GM21529 (cell line): ENCODE data around the gene ADAMTS16.

ENCODE experiments used
- ATAC-seq: cut with Tn5 transposase; IDR thresholded peaks from one replicate; pipeline ENCODE4 v1.9.1; 2021; ENCODE audit not compliant: unreplicated experiment

The ADAMTS16 gene

DNA sequence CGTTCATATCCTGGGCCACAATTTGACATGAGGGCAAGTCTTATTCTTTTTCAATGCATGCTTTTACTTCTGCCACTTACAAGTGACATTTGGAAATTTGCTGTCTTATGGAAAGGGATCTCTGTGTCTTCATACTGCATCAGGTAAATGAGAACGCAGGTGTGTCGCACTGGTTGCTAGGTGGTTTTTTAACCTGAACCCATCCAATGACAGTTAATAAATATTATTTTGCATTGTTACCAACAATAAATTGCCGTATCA lies 1.1 kb downstream of the ADAMTS16 start:
- ATAC-seq: no peak

DNA sequence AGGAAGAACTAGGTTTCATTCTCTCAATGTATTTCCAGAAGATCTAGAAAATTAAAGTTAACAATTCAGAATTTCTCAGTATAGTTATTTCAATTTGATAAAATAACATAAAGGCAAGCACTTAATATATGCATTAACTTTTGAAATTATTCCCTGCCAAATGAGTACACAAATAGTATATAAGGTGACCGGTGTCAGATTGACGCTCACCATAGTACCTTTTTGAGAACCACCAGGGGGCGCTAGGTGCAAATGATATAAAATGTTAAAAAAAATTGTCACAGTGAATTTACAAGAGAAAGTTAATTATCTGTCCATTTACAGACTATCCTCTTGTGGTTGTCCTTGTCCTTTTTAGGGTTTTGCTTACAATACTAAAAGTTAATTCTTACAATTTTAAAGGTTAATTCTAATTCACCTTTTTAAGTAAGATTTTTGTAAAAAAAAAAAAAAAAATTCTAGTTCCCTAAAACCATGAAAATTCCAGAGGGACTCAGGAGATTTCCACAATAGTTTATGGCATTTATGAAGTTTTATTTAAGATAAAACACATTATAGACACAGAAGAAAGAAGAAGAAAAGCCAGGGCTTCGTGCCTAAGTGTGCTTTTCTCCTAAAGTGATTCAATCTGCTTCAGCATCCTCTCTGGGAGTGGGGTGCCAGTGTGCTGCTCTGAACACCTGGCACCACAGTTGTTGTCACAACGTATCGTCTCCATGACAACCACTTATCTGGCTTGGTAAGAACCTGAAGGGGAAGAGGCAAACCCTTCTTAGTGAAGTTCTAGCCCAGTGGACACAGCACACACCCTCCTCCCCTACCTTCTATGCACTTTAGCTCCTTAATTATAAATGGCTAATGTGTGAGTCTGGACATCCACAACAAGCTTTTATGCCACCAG lies 1.7 kb downstream of the ADAMTS16 start:
- ATAC-seq: no peak

DNA sequence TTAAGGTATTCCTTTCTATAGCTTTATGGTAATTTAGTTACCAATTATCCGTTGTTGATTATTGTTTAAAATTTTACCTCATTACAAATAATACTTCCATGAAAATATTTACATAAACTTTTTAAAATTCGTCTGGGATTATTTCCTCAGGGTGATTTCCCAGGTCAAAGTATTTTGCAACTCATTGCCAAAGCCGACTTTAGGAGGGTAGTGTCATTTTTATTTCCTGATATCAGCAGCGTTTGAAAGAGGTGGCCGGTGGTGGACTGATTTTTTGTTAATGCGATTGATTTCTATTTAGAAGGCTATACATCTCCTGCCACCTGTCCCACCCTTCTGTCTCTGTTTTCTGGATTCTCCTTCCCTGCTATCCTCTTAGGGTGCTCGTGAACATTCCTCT lies 4.3 kb downstream of the ADAMTS16 start:
- no peak for ATAC-seq

DNA sequence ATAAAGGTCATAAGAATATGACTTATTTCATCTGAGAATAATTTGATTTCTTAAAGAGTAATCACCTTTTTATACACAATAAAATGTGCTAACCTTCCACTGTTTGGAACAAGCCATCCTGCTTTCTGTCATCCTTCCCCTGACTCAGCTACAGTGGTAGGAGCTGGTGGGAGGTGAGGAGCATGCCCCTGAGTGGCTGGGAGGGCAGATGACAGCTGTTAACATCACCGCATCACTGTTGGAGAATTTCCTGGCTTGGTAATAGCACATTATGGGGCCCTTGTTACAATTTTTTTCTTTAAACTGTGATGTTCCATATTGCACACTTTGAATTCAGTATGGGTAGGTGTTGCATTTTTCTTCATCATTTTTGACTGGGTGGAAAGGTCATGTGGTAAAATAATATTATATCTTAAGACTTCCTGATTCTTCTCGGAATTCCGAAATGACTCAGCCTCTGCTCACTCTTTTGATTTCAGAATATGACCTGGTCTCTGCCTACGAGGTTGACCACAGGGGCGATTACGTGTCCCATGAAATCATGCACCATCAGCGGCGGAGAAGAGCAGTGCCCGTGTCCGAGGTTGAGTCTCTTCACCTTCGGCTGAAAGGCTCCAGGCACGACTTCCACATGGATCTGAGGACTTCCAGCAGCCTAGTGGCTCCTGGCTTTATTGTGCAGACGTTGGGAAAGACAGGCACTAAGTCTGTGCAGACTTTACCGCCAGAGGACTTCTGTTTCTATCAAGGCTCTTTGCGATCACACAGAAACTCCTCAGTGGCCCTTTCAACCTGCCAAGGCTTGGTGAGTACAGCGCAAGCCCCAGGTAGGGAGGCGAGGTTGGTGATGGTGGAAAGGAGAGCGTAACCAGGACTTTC lies 5.8 kb downstream of the ADAMTS16 start:
- no peak for ATAC-seq

DNA sequence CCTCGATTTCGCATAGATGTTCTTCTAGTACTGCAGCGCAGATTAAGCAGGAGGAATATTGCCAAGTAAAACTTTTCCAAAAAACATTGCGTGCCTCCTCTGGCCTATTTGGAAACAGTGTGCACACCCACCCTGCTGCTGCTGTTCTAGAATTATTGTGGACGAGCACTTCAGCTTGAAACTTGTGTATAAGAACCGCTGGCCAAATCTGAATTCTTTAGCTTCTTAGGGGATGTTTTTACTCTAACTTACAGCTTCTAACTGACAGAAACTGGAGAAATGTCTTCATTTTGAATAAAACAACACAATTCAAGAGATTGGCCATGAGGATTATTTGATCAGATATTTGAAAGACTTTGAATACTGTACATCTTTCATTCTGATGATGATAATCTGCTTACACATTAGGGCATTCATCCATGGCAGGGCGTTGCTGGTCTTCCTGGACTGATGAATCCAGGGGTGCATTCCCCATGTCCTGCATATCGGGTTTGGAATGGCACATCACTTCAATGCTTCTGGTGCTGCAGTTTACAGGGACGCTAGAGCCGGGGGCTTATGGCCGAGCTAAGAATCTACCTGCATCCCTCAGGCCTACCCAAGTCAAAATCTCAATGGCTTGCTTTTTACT lies 6.5 kb downstream of the ADAMTS16 start:
- ATAC-seq: no peak

GRCh38 chr5:5149154-5149553 lies 9.0 kb downstream of the ADAMTS16 start:
- no peak for ATAC-seq

GRCh38 chr5:5150667-5151066 lies 10.5 kb downstream of the ADAMTS16 start:
- ATAC-seq: no peak

DNA sequence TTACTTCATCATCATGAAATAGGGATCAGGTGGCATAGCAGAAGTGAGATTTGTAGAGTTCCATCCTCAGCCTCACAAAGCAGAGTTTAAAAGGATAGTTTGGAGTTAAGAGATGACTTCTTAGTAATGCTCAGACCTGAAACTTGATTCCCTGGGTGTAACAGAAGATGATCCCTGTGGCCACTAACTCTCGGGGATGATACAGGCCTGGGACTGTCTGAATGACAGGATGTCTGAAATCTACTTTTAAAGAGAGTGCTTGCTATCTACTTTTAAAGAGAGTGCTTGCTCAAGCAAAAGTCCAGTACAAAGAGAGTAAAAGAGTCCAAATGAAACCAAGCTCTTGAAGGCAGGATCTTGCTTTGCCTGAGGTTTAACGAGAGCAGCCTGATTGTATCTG lies 14.6 kb downstream of the ADAMTS16 start:
- ATAC-seq: no peak

- ATAC-seq: no peak
These were observed 15.5 kb downstream of the ADAMTS16 start for GRCh38 chr5:5155617-5156016.

- ATAC-seq: no peak
These were observed 16.4 kb downstream of the ADAMTS16 start for GRCh38 chr5:5156471-5157082.

- no peak for ATAC-seq
These were observed 18.4 kb downstream of the ADAMTS16 start for GRCh38 chr5:5158472-5158895.

DNA sequence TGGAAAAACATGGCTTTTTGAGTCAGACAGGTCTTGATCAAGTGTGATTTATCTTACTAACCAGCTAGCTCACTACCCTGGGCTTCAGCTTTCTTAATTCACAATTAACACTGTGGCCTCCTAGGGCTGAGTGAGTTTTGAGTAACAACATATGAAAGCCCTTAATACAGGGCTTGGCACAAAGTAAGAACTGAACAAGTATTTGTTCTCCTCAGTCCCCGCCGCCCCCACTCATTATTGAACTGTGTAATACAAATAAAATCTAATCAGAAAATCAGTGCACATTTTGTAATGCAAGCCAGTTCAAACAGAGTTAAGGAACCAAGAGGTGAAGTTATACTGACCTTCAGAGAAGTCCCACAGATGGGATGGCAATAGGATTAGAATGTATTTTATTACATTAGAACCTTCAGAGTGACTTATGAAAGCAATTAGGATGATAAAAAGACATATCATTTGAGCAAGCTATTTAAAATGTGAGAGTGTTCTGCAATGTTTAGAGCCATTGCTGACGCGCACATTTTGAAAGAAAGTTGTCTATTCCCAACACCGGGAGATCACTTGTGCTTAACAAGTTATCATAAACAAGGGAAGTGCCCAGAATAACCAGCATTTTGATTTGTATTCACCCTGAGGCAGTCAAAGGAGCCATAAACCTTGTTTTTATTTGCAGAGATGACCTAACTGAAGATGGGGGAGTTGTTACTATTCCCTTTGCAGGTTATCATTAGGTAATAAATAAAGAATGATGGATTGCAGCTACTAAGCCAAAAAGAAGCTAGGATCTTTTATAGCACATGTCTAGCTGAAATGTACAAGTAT lies 19.4 kb downstream of the ADAMTS16 start:
- no peak for ATAC-seq

DNA sequence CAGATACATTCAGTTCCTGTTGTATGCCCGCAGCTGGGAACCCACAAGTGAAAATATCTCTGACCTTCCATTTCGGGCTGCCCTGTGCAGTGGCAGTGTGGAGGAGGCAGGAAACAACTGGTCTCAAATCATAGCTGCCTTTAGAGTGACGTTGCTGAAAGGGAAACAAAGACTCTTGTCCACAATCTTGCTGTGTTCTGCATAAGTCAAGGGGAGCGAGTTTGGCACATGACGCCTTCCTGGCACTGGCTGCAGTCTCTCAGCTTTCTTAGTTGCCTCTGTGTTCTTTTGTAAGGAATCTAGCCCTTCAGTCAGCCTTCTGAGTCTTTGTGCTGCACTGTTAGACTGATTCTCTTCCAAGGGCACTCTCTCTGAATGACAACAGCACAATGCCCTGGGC lies 24.0 kb downstream of the ADAMTS16 start:
- ATAC-seq: no peak

GRCh38 chr5:5165541-5166002 lies 25.4 kb downstream of the ADAMTS16 start:
- ATAC-seq: no peak

GRCh38 chr5:5169466-5169865 lies 29.3 kb downstream of the ADAMTS16 start:
- ATAC-seq: no peak

GRCh38 chr5:5178136-5178535 lies 38.0 kb downstream of the ADAMTS16 start:
- no peak for ATAC-seq

GRCh38 chr5:5178580-5178979 lies 38.5 kb downstream of the ADAMTS16 start:
- no peak for ATAC-seq

- no peak for ATAC-seq
These were observed 38.9 kb downstream of the ADAMTS16 start for GRCh38 chr5:5179079-5179478.

GRCh38 chr5:5179597-5179996 lies 39.5 kb downstream of the ADAMTS16 start:
- no peak for ATAC-seq

DNA sequence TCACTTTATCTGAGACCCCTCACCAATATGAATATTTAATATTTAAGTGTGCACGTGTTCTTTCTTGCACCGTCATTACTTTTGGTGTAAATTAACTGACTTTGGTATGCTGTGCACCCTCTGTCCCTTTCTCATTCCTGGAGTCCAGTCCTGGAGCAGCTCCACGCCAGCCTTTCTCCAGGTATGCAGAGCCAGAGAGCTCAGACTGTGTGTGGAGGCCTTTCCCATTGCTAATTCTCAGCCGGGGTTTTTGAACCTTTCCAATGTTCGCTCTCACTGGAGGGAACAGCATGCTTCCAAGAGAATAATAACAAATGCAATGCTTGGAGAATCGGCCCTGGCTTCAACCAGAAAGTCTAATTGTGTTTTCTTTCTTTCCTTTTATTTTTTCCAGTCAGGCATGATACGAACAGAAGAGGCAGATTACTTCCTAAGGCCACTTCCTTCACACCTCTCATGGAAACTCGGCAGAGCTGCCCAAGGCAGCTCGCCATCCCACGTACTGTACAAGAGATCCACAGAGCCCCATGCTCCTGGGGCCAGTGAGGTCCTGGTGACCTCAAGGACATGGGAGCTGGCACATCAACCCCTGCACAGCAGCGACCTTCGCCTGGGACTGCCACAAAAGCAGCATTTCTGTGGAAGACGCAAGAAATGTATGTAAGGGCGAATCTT lies 41.7 kb downstream of the ADAMTS16 start:
- no peak for ATAC-seq
